Panc1 (cell line): ENCODE measurements around the gene NEAT1. TPM values are rescaled to one million over a fixed set of nuclear protein-coding genes. Genes with fewer than 3 reads are reported as not detected.
"Not testable (repeated sequence)": the region's sequence is repeated elsewhere in the genome, so short reads cannot be mapped to it uniquely, and the experiment has no call there.

Experiments used
- ATAC-seq: fragments of 200-7000 bp; cut with Tn5 transposase; 2 replicates; pipeline ENCODE4 v1.9.1; 2020; ENCODE audit warnings: mild to moderate bottlenecking, moderate library complexity
- BruUV-seq: library from RNA; stranded (reverse); fragments of 400-500 nt; replicated peaks from 2 replicates; lab custom pipeline; 2021; lab: Mats Ljungman, UMichigan
- CTCF ChIA-PET: fragments of 300-600 bp; sonication (Branson Sonifier 250); formaldehyde crosslinking; loops from one replicate; lab custom pipeline; 2022; ENCODE audit warnings: antibody characterized with exemption; lab: Charles Lee
- POLR2A ChIA-PET: fragments of 300-600 bp; sonication (Branson Sonifier 250); formaldehyde crosslinking; loops from one replicate; lab custom pipeline; 2022; ENCODE audit warnings: antibody characterized with exemption; lab: Charles Lee
- DNase-seq: peaks from one replicate; pipeline ENCODE4 v3.0.0-alpha.2; 2010; ENCODE audit warnings: low read depth, low spot score
- H3K27ac ChIP-seq: 2 replicates; pipeline ENCODE4 v1.5.1; 2011; ENCODE audit warnings: mild to moderate bottlenecking, low read length, inconsistent platforms
- H3K27me3 ChIP-seq: fragments of 200-500 bp; sonication (Bioruptor generic); 2 replicates; pipeline ENCODE4 v1.6.0; 2014; ENCODE audit warnings: low read length, inconsistent platforms; ENCODE audit not compliant: control insufficient read depth, insufficient read depth
- H3K36me3 ChIP-seq: fragments of 200-500 bp; sonication (Bioruptor generic); 2 replicates; pipeline ENCODE4 v1.5.1; 2014; ENCODE audit warnings: inconsistent platforms, mild to moderate bottlenecking, low read length, moderate library complexity; ENCODE audit not compliant: control insufficient read depth, insufficient read depth
- H3K4me1 ChIP-seq: 2 replicates; pipeline ENCODE4 v1.5.1; 2011; ENCODE audit warnings: inconsistent platforms, mild to moderate bottlenecking, low read length, moderate library complexity; ENCODE audit not compliant: control insufficient read depth, insufficient read depth
- H3K4me3 ChIP-seq, 2 experiments: 2 replicates each; pipeline ENCODE4 v1.5.1; 2011 to 2012; ENCODE audit warnings: low read depth in 2 of 2, low read length in 2 of 2, mild to moderate bottlenecking in 2 of 2, inconsistent platforms in 1 of 2, moderate library complexity in 1 of 2
- H3K9me3 ChIP-seq: fragments of 200-500 bp; sonication (Bioruptor generic); 2 replicates; pipeline ENCODE4 v1.5.1; 2014; ENCODE audit warnings: low read depth, mild to moderate bottlenecking, inconsistent platforms, low read length, moderate library complexity; ENCODE audit not compliant: control insufficient read depth, insufficient read depth
- CTCF ChIP-seq: fragments of 450-650 bp; IDR thresholded peaks from 2 replicates; pipeline ENCODE4 v1.5.1; 2017; ENCODE audit warnings: mild to moderate bottlenecking
- REST ChIP-seq, 2 experiments: IDR thresholded peaks; 2 replicates each; pipeline ENCODE4 v1.6.1; 2011 to 2012; ENCODE audit warnings: low read depth in 2 of 2, control low read depth in 1 of 2, low read length in 1 of 2, mild to moderate bottlenecking in 1 of 2, moderate library complexity in 1 of 2; ENCODE audit not compliant: insufficient read depth in 1 of 2
- SIN3A ChIP-seq: IDR thresholded peaks from 2 replicates; pipeline ENCODE4 v1.6.1; 2012; ENCODE audit warnings: low read depth, mild to moderate bottlenecking, low read length, moderate library complexity, borderline replicate concordance; ENCODE audit not compliant: insufficient read depth
- TCF7L2 ChIP-seq: IDR thresholded peaks from 2 replicates; pipeline ENCODE4 v1.6.1; 2011; ENCODE audit warnings: mild to moderate bottlenecking, low read depth, low read length, inconsistent platforms
- in situ Hi-C: cut with HindIII; loops from 2 replicates; pipeline ENCODE4 v1.10.0; 2016; ENCODE audit warnings: low sequenced_read_pairs, low pct_unique_long_range_greater_than_20kb
- intact Hi-C: fragments of 100-400 bp; cut with micrococcal nuclease; formaldehyde crosslinking; loops from one replicate; pipeline ENCODE4 v1.10.0; 2022; ENCODE audit not compliant: unreplicated experiment
- total RNA-seq: library from RNA; stranded (reverse); gene quantifications from one replicate; pipeline ENCODE4 v1.2.1, GENCODE V29; 2021; ENCODE audit not compliant: unreplicated experiment

The NEAT1 gene
- total RNA-seq, 1 experiment from 2014 or later: 731 TPM

GRCh38 chr11:65471447-65471891 lies 48.9 kb downstream of the NEAT1 start:
- ATAC-seq (peak; percentile 78), DNase-seq (no peak)
- Histone ChIP-seq H3K9me3 (no peaks in the 10 kb centered on the region), H3K36me3 (no peaks in the 10 kb centered on the region), H3K27me3 (no peaks in the 10 kb centered on the region), H3K4me3 (peak overlapping the region; percentile 3 to 28; a peak in 2 of 4 replicates), H3K4me1 (peaks cover 61% of the 10 kb centered on the region), H3K27ac (peak overlapping the region; percentile 100)
- POLR2A ChIA-PET: interaction anchor here (0.6 to 14.1 kb wide), 11 partner anchors 8 to 84 kb away, joined by 3 to 818 read pairs (median 4); partner anchors contain the start of gene MALAT1
- CTCF ChIA-PET: interaction anchor here (0.6 to 2.0 kb wide), 6 partner anchors 18 to 35 kb away, joined by 3 to 8 read pairs (median 4); partner anchors contain the start of gene MALAT1
- no peak for TF ChIP-seq SIN3A
- TF ChIP-seq TCF7L2: no peak
- TF ChIP-seq CTCF: peak; percentile 88
- TF ChIP-seq REST (IDR thresholded peaks at IDR 0.05; ENCODE audit: insufficient read depth in 1 of 2, low read depth in 2 of 2, low read length in 1 of 2): no peak
- TSS peak; percentile 69 for BruUV-seq
- in situ Hi-C loops: no loop called here
- intact Hi-C loops: loop anchor here (5.0 kb wide), 1 partner anchor 36 kb away; no protein-coding TSS in a partner anchor

- intact Hi-C loops: loop anchor here (5.0 kb wide), 1 partner anchor 35 kb away; no protein-coding TSS in a partner anchor
- H3K36me3 ChIP-seq, H3K27me3 ChIP-seq, H3K9me3 ChIP-seq, in situ Hi-C loops, ATAC-seq, BruUV-seq, DNase-seq: not testable (repeated sequence)
- ChIA-PET CTCF (interaction anchor here (0.6 to 1.0 kb wide), 2 partner anchors 20 to 28 kb away, joined by 5 to 6 read pairs; no protein-coding TSS in a partner anchor), POLR2A (interaction anchor here (0.6 to 14.1 kb wide), 9 partner anchors 15 to 53 kb away, joined by 3 to 818 read pairs (median 4); partner anchors contain the start of genes MALAT1 and NEAT1)
- peaks cover 66% of the 10 kb centered on the region for H3K4me1 ChIP-seq
- peak overlapping the region; percentile 100 for H3K27ac ChIP-seq
- H3K4me3 ChIP-seq: 0 out of 4 replicates have a peak overlapping the region, but pooled peaks of 1 of the 2 experiments have one; percentile 9
These were observed 50.1 kb downstream of the NEAT1 start for GRCh38 chr11:65472588-65473277.
